ENCODE measurements around the gene PI16.

Gene PI16

GRCh38 chr6:36954262-36954931, at the start of gene PI16:
Gene PI16 (plus strand): TSS chr6:36954738. CDS start chr6:36954761, 23 bp downstream.
- no peak for DNase-seq

- DNase-seq = no peak
These were observed 49.6 kb upstream of the PI16 start for GRCh38 chr6:36904851-36905393.

- DNase-seq = peak; percentile 94
These were observed 47.8 kb upstream of the PI16 start for GRCh38 chr6:36906539-36907325.

GRCh38 chr6:36907781-36908180, 46.8 kb upstream of the PI16 start:
- peak; percentile 62 for DNase-seq

- DNase-seq = no peak
These were observed 45.8 kb upstream of the PI16 start for GRCh38 chr6:36908747-36909146.

- peak; percentile 38 for DNase-seq
These were observed 42.5 kb upstream of the PI16 start for GRCh38 chr6:36912030-36912454.

GRCh38 chr6:36912586-36912985, 42.0 kb upstream of the PI16 start:
- peak; percentile 91 for DNase-seq

GRCh38 chr6:36913082-36913481, 41.5 kb upstream of the PI16 start:
- no peak for DNase-seq

- DNase-seq = no peak
These were observed 40.2 kb upstream of the PI16 start for GRCh38 chr6:36914227-36914794.

GRCh38 chr6:36915599-36915998, 38.9 kb upstream of the PI16 start:
- no peak for DNase-seq

GRCh38 chr6:36916126-36916525, 38.4 kb upstream of the PI16 start:
- DNase-seq = no peak

- no peak for DNase-seq
These were observed 36.9 kb upstream of the PI16 start for GRCh38 chr6:36917541-36918193.

GRCh38 chr6:36920049-36920448, 34.5 kb upstream of the PI16 start:
- DNase-seq = no peak

- no peak for DNase-seq
These were observed 34.0 kb upstream of the PI16 start for GRCh38 chr6:36920546-36920945.

GRCh38 chr6:36924131-36924530, 30.4 kb upstream of the PI16 start:
- no peak for DNase-seq

- no peak for DNase-seq
These were observed 29.7 kb upstream of the PI16 start for GRCh38 chr6:36924778-36925374.

GRCh38 chr6:36925809-36926208, 28.7 kb upstream of the PI16 start:
- DNase-seq = no peak

- DNase-seq = peak; percentile 87
These were observed 27.6 kb upstream of the PI16 start for GRCh38 chr6:36926708-36927513.

- no peak for DNase-seq
These were observed 26.6 kb upstream of the PI16 start for GRCh38 chr6:36927691-36928546.

GRCh38 chr6:36928547-36928918, 26.0 kb upstream of the PI16 start:
- DNase-seq = no peak

- DNase-seq = no peak
These were observed 25.4 kb upstream of the PI16 start for GRCh38 chr6:36929152-36929551.

Data from DMS79 treated with DMSO at 0.1 percent for 48 hours (cell line).